DOHH2 (cell line): ENCODE data around the gene A2M.

ENCODE experiments used
- H3F3A ChIP-seq: fragments of 200-600 bp; sonication (generic), shearing (Covaris generic); 2 replicates; pipeline ENCODE4 v1.6.0; 2016; ENCODE audit warnings: antibody characterized with exemption, mild to moderate bottlenecking; ENCODE audit not compliant: control insufficient read depth, insufficient read depth
- H3K27ac ChIP-seq: fragments of 200-600 bp; sonication (generic); 2 replicates; pipeline ENCODE4 v1.5.1; 2014; ENCODE audit warnings: low read depth, mild to moderate bottlenecking, low read length, moderate library complexity
- H3K27me3 ChIP-seq: fragments of 200-600 bp; sonication (generic); 2 replicates; pipeline ENCODE4 v1.6.1; 2014; ENCODE audit warnings: mild to moderate bottlenecking, low read length, mixed read lengths; ENCODE audit not compliant: control insufficient read depth
- H3K36me3 ChIP-seq: fragments of 200-600 bp; sonication (generic); 2 replicates; pipeline ENCODE4 v1.6.1; 2014; ENCODE audit warnings: mild to moderate bottlenecking, low read length, moderate library complexity, mixed read lengths; ENCODE audit not compliant: control insufficient read depth
- H3K4me1 ChIP-seq: fragments of 200-600 bp; sonication (generic); 2 replicates; pipeline ENCODE4 v1.6.1; 2014; ENCODE audit warnings: mild to moderate bottlenecking, low read length, mixed read lengths; ENCODE audit not compliant: control insufficient read depth
- H3K4me2 ChIP-seq: fragments of 200-600 bp; sonication (generic); 2 replicates; pipeline ENCODE4 v1.6.0; 2014; ENCODE audit warnings: mild to moderate bottlenecking, low read length, moderate library complexity
- H3K4me3 ChIP-seq: fragments of 200-600 bp; sonication (generic); 2 replicates; pipeline ENCODE4 v1.5.1; 2014; ENCODE audit warnings: mild to moderate bottlenecking, low read length, mixed read lengths
- H3K79me2 ChIP-seq: fragments of 200-600 bp; sonication (generic); 2 replicates; pipeline ENCODE4 v1.6.1; 2014; ENCODE audit warnings: mild to moderate bottlenecking, low read length, mixed read lengths; ENCODE audit not compliant: control insufficient read depth
- H3K9me2 ChIP-seq: fragments of 200-600 bp; sonication (generic); replicated peaks from 2 replicates; pipeline ENCODE4 v1.6.1; 2014; ENCODE audit warnings: mild to moderate bottlenecking, low read length, mixed read lengths; ENCODE audit not compliant: control insufficient read depth
- H3K9me3 ChIP-seq: fragments of 200-600 bp; sonication (generic); 2 replicates; pipeline ENCODE4 v1.6.1; 2014; ENCODE audit warnings: antibody characterized with exemption, low read length, mixed read lengths; ENCODE audit not compliant: control insufficient read depth, insufficient read depth
- H4K20me1 ChIP-seq: fragments of 200-600 bp; sonication (generic); 2 replicates; pipeline ENCODE4 v1.6.0; 2014; ENCODE audit warnings: low read depth, mild to moderate bottlenecking, antibody characterized with exemption, low read length, moderate library complexity; ENCODE audit not compliant: control insufficient read depth, insufficient read depth
- CTCF ChIP-seq: fragments of 200-600 bp; sonication (generic); IDR thresholded peaks from one replicate; pipeline ENCODE4 v1.5.1; 2014; ENCODE audit warnings: antibody characterized with exemption, mild to moderate bottlenecking, low read depth, low read length; ENCODE audit not compliant: poor library complexity, severe bottlenecking
- EZH2phosphoT487 ChIP-seq: fragments of 200-600 bp; sonication (generic); IDR thresholded peaks from 2 replicates; pipeline ENCODE4 v1.6.1; 2017; ENCODE audit warnings: borderline replicate concordance, mild to moderate bottlenecking, antibody characterized with exemption, low read length, moderate library complexity, mixed read lengths

Gene A2M

GRCh38 chr12:9120487-9121184 lies 4.9 kb upstream of the A2M start:
- Histone ChIP-seq H3K4me3 (no peak overlapping the region), H3K4me2 (no peak overlapping the region)

DNA sequence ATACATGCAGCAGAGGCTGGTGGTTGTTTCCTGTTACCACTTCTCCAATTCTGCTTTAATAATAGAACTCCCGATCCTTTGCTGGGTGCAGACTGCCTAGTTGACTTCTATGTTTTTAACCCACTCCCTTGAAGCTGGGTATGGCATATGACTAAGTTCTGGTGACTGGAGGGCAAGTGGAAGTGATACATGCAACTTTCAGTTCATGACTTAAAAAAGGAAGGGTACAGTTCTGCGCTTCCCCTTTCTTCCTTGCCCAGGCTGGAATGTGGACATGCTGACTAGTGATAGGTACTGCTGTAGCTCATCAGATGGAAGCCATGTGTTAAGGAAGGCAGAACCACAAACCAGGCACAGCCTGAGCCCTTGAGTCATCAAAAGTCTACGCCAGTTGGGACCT lies 2.4 kb upstream of the A2M start:
- Histone ChIP-seq H3F3A (no peaks in the 10 kb centered on the region), H3K27me3 (peaks cover 24% of the 10 kb centered on the region), H3K4me1 (no peaks in the 10 kb centered on the region), H4K20me1 (no peaks in the 10 kb centered on the region), H3K9me3 (no peaks in the 10 kb centered on the region), H3K4me2 (no peak overlapping the region), H3K79me2 (no peaks in the 10 kb centered on the region), H3K36me3 (no peaks in the 10 kb centered on the region), H3K27ac (no peak overlapping the region), H3K4me3 (no peak overlapping the region), H3K9me2 (no peaks in the 10 kb centered on the region)
- TF ChIP-seq EZH2phosphoT487: no peak
- no peak for TF ChIP-seq CTCF

More at GRCh38 chr12:9120487-9121184, 4.9 kb upstream of the A2M start:
- no peak for TF ChIP-seq CTCF
- TF ChIP-seq EZH2phosphoT487: no peak
- Histone ChIP-seq H3K4me1 (no peaks in the 10 kb centered on the region), H3K27me3 (peaks cover 16% of the 10 kb centered on the region), H3K9me2 (no peaks in the 10 kb centered on the region), H4K20me1 (no peaks in the 10 kb centered on the region), H3K79me2 (no peaks in the 10 kb centered on the region), H3K9me3 (no peaks in the 10 kb centered on the region), H3K36me3 (no peaks in the 10 kb centered on the region), H3F3A (no peaks in the 10 kb centered on the region), H3K27ac (no peak overlapping the region)

DNA sequence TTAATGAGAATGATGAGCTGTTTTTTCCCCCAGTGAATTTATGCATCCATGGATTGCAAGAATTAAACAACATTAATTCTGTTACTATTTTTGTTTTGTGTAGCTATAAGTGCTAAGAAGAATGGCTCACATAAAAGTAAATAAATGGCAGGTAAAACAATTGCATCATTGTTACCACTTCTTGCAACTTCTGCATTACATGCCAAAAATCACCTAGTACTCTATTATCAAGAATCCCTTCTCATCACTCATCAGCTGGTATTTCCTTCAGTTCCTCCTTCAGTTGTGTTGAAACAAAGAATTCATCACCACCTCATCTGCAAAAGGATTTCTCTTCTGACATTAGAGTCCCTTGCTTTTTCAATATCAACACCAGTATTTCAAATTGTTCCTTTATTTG lies 773 bp downstream of the A2M start:
- no peak overlapping the region for H3K4me2 ChIP-seq
- no peaks in the 10 kb centered on the region for H3K4me1 ChIP-seq
- H3K9me2 ChIP-seq: no peaks in the 10 kb centered on the region
- no peak overlapping the region for H3K4me3 ChIP-seq
- H3K27me3 ChIP-seq: peaks cover 28% of the 10 kb centered on the region
- H4K20me1 ChIP-seq: no peaks in the 10 kb centered on the region
- H3K36me3 ChIP-seq: no peaks in the 10 kb centered on the region
- TF ChIP-seq CTCF (no peak), EZH2phosphoT487 (no peak)
- no peak overlapping the region for H3K27ac ChIP-seq
- no peaks in the 10 kb centered on the region for H3K9me3 ChIP-seq
- no peaks in the 10 kb centered on the region for H3F3A ChIP-seq
- H3K79me2 ChIP-seq: no peaks in the 10 kb centered on the region

GRCh38 chr12:9113987-9114309 lies 1.8 kb downstream of the A2M start:
- no peak overlapping the region for H3K27ac ChIP-seq
- no peaks in the 10 kb centered on the region for H3K4me1 ChIP-seq
- H3K9me3 ChIP-seq: no peaks in the 10 kb centered on the region
- no peaks in the 10 kb centered on the region for H3F3A ChIP-seq
- no peak overlapping the region for H3K4me3 ChIP-seq
- no peaks in the 10 kb centered on the region for H3K79me2 ChIP-seq
- TF ChIP-seq EZH2phosphoT487 (no peak), CTCF (no peak)
- H3K4me2 ChIP-seq: no peak overlapping the region
- H3K9me2 ChIP-seq: no peaks in the 10 kb centered on the region
- no peaks in the 10 kb centered on the region for H4K20me1 ChIP-seq
- peaks cover 29% of the 10 kb centered on the region for H3K27me3 ChIP-seq
- no peaks in the 10 kb centered on the region for H3K36me3 ChIP-seq
